GM19463 (cell line): ENCODE data around the gene HOXB5.

ENCODE experiments used
- ATAC-seq: cut with Tn5 transposase; IDR thresholded peaks from one replicate; pipeline ENCODE4 v1.9.1; 2021; ENCODE audit warnings: mild to moderate bottlenecking, moderate library complexity; ENCODE audit not compliant: unreplicated experiment

The HOXB5 gene

GRCh38 chr17:48617471-48618255, 24.1 kb upstream of the HOXB5 start:
- no peak for ATAC-seq

- no peak for ATAC-seq
Observed at GRCh38 chr17:48616717-48617470, 23.3 kb upstream of the HOXB5 start.

GRCh38 chr17:48615963-48616716, 22.6 kb upstream of the HOXB5 start:
- no peak for ATAC-seq

- no peak for ATAC-seq
Observed at GRCh38 chr17:48615047-48615962, 21.7 kb upstream of the HOXB5 start, which contains the start of gene HOXB8. HOXB8 (minus strand) TSS chr17:48615292; CDS start chr17:48614704, 588 bp downstream.

- ATAC-seq = no peak
Observed at GRCh38 chr17:48613862-48614694, 20.5 kb upstream of the HOXB5 start.

- no peak for ATAC-seq
Observed at GRCh38 chr17:48612854-48613691, 19.5 kb upstream of the HOXB5 start.

GRCh38 chr17:48612456-48612853, 18.9 kb upstream of the HOXB5 start:
- no peak for ATAC-seq

GRCh38 chr17:48611681-48612455, 18.3 kb upstream of the HOXB5 start:
- no peak for ATAC-seq

DNA sequence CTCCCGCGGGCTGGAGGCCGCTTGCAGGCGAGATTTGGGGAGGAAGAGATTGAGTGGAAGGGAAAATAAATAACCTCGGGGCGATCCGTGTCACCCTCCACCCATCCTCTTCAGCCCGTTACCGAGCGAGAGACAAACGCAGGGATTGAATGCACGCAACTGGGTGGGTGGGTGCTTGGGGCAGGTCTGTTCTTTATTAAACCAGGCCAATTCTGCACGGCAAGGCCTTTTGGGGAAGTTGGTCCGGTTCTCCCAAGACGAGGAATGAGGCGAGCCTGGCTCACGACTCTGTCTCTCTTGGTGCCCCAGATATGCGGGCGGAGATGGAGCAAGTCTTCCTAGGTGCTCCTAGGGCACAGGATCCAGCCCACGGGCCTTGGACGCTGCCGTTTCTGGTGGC, 17.6 kb upstream of the HOXB5 start:
- ATAC-seq = no peak

- ATAC-seq = no peak
Observed at GRCh38 chr17:48610282-48611211, 17.0 kb upstream of the HOXB5 start, which contains the start of gene HOXB7. HOXB7 (minus strand) TSS chr17:48611017; CDS start chr17:48610918, 99 bp downstream.

DNA sequence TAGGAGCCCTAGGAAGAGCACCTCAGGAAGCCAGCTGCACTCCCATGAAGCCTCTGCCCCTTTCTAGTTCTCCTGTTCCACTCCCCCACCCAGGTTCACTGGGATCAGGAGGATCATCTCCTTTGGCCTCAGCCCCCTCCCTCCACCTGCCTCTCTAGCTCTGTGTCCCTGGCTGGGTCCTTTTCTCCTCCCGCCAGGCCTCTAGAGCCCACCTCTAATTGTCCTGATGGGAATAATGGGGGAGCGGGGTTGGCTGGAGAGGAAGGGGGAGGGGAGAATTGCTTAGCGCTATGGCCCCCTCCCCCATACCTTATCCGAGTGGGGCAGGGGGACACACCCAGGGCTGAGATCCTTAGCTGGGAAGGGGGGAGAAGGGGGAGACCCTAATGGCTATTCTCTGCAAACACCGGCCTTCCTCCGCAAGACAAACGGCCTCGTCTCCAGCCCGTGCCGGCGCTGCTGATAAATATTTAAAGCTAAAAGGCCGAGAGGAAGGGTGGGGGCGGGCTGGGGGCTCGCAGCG, 16.2 kb upstream of the HOXB5 start:
- no peak for ATAC-seq

GRCh38 chr17:48609033-48609432, 15.5 kb upstream of the HOXB5 start:
- no peak for ATAC-seq

DNA sequence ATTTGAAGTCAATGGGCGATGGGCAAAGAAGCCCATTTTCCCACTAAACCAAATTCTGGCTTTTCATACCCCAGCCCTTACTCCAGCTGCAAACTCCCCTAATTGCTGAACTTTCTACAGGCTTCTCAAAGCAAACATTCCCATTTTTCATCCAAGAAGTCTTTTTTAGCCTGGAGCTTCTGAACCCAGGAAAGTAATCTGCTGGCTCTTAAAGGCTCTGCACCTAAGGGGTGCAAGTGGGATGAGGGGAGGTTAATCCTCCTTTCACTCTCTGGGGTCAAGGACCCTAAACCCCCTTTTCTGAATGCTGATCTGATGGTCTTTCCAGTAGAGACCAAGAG, 14.9 kb upstream of the HOXB5 start:
- no peak for ATAC-seq

- ATAC-seq = no peak
Observed at GRCh38 chr17:48606892-48607614, 13.5 kb upstream of the HOXB5 start.

DNA sequence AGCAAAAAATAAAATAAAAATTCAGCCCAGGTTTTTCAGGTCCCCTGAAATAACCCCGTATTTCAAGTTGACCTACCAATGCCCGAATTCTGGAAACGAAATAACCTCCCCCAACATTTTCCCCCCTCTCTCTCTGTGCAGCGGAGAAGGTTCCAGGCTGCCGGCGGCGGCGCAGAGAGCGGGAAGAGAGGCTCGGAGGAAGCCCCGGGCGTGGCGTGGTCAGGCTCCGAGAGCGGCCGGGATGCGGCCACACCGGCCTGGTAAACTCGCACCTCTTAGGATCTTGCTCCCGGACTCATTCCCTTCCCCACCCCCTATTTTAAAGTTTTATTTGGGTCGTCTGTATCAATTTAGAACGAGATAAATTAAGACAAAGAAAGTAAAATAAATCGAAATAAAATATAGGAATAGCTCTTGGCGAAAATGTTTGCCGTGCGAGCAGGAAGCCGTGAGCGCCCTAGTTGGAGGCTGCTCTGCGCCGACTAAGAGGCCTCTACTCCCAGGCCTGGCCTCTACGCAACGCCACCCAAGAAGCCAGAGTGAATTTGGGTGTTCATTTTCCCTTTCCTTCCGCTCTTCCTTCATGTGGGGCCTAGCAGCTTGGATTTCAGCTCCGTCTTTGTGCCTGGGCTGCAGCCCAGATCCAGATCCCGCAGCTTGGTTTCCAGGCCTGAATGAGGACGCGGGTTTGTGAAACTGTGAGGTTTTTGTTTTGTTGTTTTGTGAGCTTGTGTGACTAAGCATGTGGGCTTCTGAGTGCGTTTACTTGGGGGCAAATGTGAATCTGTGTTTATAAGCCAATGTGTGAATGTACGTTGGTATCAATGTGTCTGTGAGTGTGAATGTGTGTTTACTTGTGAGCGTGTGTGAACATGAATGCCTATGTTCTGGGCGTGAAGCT, 12.7 kb upstream of the HOXB5 start:
- ATAC-seq = no peak
